Measurements from ENCODE around the gene TPST1. TPM values are rescaled to one million over a fixed set of nuclear protein-coding genes. Genes with fewer than 3 reads are reported as not detected.

TPST1 gene
- total RNA-seq, 1 experiment from 2014 or later = 14.9 TPM

- no TSS peak for BruUV-seq (replicated peaks)
- Histone ChIP-seq H3K4me1 (replicated peaks; ENCODE audit: insufficient read depth) (0 out of 2 replicates have a peak, but pooled peaks cover 3% of the 10 kb centered on the region), H3K27me3 (ENCODE audit: insufficient read depth, low read depth) (no peaks in the 10 kb centered on the region), H3K9me3 (ENCODE audit: insufficient read depth, low read depth) (no peaks in the 10 kb centered on the region), H3F3A (ENCODE audit: insufficient read depth, low read depth) (0 out of 2 replicates have a peak, but pooled peaks cover 4% of the 10 kb centered on the region), H3K36me3 (ENCODE audit: low read depth) (no peaks in the 10 kb centered on the region), H3K4me2 (no peak overlapping the region), H3K27ac (no peak overlapping the region), H4K20me1 (ENCODE audit: insufficient read depth) (no peaks in the 10 kb centered on the region), H3K79me2 (ENCODE audit: low read depth) (no peaks in the 10 kb centered on the region), H3K4me3 (no peak overlapping the region), H2AFZ (no peak overlapping the region), H3K9me2 (ENCODE audit: insufficient read depth) (no peaks in the 10 kb centered on the region)
- TF ChIP-seq EZH2 (IDR thresholded peaks at IDR 0.05; ENCODE audit: low read depth) = no peak
- TF ChIP-seq CTCF (conservative IDR thresholded peaks at IDR 0.05) = no peak
- ChIA-PET CTCF (interaction anchor here (0.6 kb wide), 1 partner anchor 70 kb away, joined by 3 read pairs; no protein-coding TSS in a partner anchor), POLR2A (ENCODE audit: unreplicated experiment) (interaction anchor here (0.7 to 0.8 kb wide), 2 partner anchors 11 to 267 kb away, joined by 4 to 8 read pairs; no protein-coding TSS in a partner anchor)
- peak; percentile 44 for DNase-seq
- intact Hi-C loops (cut with micrococcal nuclease; ENCODE audit: unreplicated experiment) = no loop called here
Observed at GRCh38 chr7:66355756-66356155, 150.6 kb downstream of the TPST1 start.

GRCh38 chr7:66356277-66356721 lies 151.2 kb downstream of the TPST1 start:
- H3K9me2 ChIP-seq (ENCODE audit: insufficient read depth) = no peaks in the 10 kb centered on the region
- no peak overlapping the region for H3K4me3 ChIP-seq
- DNase-seq = no peak
- H4K20me1 ChIP-seq (ENCODE audit: insufficient read depth) = no peaks in the 10 kb centered on the region
- intact Hi-C loops (cut with micrococcal nuclease; ENCODE audit: unreplicated experiment) = no loop called here
- no peaks in the 10 kb centered on the region for H3K27me3 ChIP-seq (ENCODE audit: insufficient read depth, low read depth)
- no peak overlapping the region for H3K27ac ChIP-seq
- no peak overlapping the region for H2AFZ ChIP-seq
- 0 out of 2 replicates have a peak, but pooled peaks cover 3% of the 10 kb centered on the region for H3F3A ChIP-seq (ENCODE audit: insufficient read depth, low read depth)
- no peaks in the 10 kb centered on the region for H3K36me3 ChIP-seq (ENCODE audit: low read depth)
- POLR2A ChIA-PET (ENCODE audit: unreplicated experiment) = no interaction called here
- CTCF ChIA-PET = interaction anchor here (0.6 kb wide), 1 partner anchor 71 kb away, joined by 3 read pairs; no protein-coding TSS in a partner anchor
- 0 out of 2 replicates have a peak, but pooled peaks cover 3% of the 10 kb centered on the region for H3K4me1 ChIP-seq (replicated peaks; ENCODE audit: insufficient read depth)
- H3K79me2 ChIP-seq (ENCODE audit: low read depth) = no peaks in the 10 kb centered on the region
- H3K4me2 ChIP-seq = no peak overlapping the region
- no TSS peak for BruUV-seq (replicated peaks)
- no peaks in the 10 kb centered on the region for H3K9me3 ChIP-seq (ENCODE audit: insufficient read depth, low read depth)
- TF ChIP-seq CTCF (conservative IDR thresholded peaks at IDR 0.05) = no peak
- no peak for TF ChIP-seq EZH2 (IDR thresholded peaks at IDR 0.05; ENCODE audit: low read depth)

GRCh38 chr7:66357087-66357486 lies 152.0 kb downstream of the TPST1 start:
- ChIA-PET CTCF (no interaction called here), POLR2A (ENCODE audit: unreplicated experiment) (no interaction called here)
- Histone ChIP-seq H2AFZ (no peak overlapping the region), H3K27ac (no peak overlapping the region), H4K20me1 (ENCODE audit: insufficient read depth) (no peaks in the 10 kb centered on the region), H3K27me3 (ENCODE audit: insufficient read depth, low read depth) (no peaks in the 10 kb centered on the region), H3K9me2 (ENCODE audit: insufficient read depth) (no peaks in the 10 kb centered on the region), H3K9me3 (ENCODE audit: insufficient read depth, low read depth) (no peaks in the 10 kb centered on the region), H3K79me2 (ENCODE audit: low read depth) (no peaks in the 10 kb centered on the region), H3K4me2 (no peak overlapping the region), H3K36me3 (ENCODE audit: low read depth) (no peaks in the 10 kb centered on the region), H3K4me1 (replicated peaks; ENCODE audit: insufficient read depth) (0 out of 2 replicates have a peak, but pooled peaks cover 3% of the 10 kb centered on the region), H3K4me3 (no peak overlapping the region), H3F3A (ENCODE audit: insufficient read depth, low read depth) (no peaks in the 10 kb centered on the region)
- BruUV-seq (replicated peaks) = no TSS peak
- DNase-seq = no peak
- intact Hi-C loops (cut with micrococcal nuclease; ENCODE audit: unreplicated experiment) = no loop called here
- no peak for TF ChIP-seq EZH2 (IDR thresholded peaks at IDR 0.05; ENCODE audit: low read depth)

Measured in PC-9 (cell line).